Activated naive CD8-positive, alpha-beta T cell treated with anti-CD3 and anti-CD28 coated beads, Interleukin-2, amount 50 U/mL, for 24 hours (primary cell): ENCODE results near the gene SYCE1.
"Not testable (repeated sequence)": the region's sequence is repeated elsewhere in the genome, so short reads cannot be mapped to it uniquely, and the experiment has no call there.

Experiments used
- ATAC-seq: fragments of 150-1000 bp; cut with Tn5 transposase; one replicate; pipeline ENCODE4 v1.10.0; 2021
- DNase-seq: peaks from one replicate; pipeline ENCODE4 v3.0.0; 2021
- H3K27ac Mint-ChIP-seq: one replicate; pipeline ENCODE4 v1.8.0; 2021; ENCODE audit warnings: mild to moderate bottlenecking, mixed read lengths
- H3K27me3 Mint-ChIP-seq: one replicate; pipeline ENCODE4 v1.8.0; 2021; ENCODE audit warnings: mixed read lengths
- H3K36me3 Mint-ChIP-seq: one replicate; pipeline ENCODE4 v1.8.0; 2021; ENCODE audit warnings: low read depth, mixed read lengths
- H3K4me1 Mint-ChIP-seq: one replicate; pipeline ENCODE4 v1.8.0; 2021; ENCODE audit warnings: mixed read lengths
- H3K4me3 Mint-ChIP-seq: one replicate; pipeline ENCODE4 v1.8.0; 2021; ENCODE audit warnings: mild to moderate bottlenecking, moderate library complexity, mixed read lengths
- H3K9me3 Mint-ChIP-seq: one replicate; pipeline ENCODE4 v1.8.0; 2021; ENCODE audit warnings: mixed read lengths

Gene SYCE1

DNA sequence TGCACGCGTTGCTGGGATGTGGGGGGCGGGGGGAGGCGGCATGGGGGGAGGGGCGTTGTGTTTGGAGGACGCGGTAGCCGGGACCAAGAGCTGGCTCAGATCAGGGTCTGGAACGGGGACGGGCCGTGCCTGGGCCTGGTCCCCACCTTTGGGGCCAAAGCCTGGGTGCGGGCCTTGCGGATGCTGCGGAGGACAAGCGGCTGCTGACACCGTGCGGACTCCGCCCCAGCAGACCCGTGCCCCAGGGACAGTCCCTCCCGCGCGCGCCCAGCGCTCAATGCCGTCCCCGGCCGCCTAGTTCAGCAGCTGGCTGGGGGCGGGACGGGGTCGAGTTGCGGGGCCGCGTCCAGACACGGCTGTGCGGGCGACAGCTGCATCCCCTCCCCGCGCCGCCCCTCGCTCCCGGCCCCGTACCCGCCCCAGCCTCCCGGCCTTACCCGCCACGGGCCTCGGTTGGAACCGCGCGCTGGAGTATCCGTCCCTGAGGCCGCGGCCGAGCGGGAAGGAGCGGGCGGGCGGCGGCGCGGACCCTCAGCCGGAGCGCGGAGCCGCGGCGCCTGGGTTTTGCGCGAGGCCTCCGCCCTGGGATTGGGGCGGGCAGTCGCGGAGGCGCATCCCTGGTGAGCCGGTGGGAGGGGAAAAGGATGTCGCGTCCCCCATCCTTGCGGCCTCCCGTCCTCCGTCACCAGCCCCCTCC, 3.6 kb upstream of the SYCE1 start:
- peak; percentile 18 for ATAC-seq
- Mint-ChIP-seq H3K27me3 (peaks cover 13% of the 10 kb centered on the region), H3K9me3 (peaks cover 12% of the 10 kb centered on the region)
- DNase-seq, H3K27ac Mint-ChIP-seq, H3K4me3 Mint-ChIP-seq, H3K4me1 Mint-ChIP-seq, H3K36me3 Mint-ChIP-seq: not testable (repeated sequence)

DNA sequence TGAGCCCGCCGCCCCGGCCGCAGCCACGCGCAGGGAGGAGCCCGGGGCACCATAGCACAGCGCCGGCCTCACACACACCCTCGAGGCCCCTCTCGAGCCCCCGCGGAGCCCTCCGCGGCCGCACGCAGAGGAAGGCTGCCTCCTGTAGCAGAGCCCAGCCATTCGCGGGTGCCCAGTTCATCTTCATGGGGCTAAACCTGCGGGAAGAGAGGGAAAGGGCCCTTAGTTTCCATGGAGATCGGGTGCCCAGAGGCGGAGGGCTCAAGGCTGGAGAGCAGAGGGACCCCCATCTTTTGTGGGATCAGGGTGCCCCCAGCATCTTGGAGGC, 2.9 kb upstream of the SYCE1 start:
- Mint-ChIP-seq H3K27me3 (peaks cover 13% of the 10 kb centered on the region), H3K36me3 (peaks cover under 1% of the 10 kb centered on the region), H3K27ac (no peak overlapping the region), H3K9me3 (peaks cover 5% of the 10 kb centered on the region), H3K4me3 (no peak overlapping the region), H3K4me1 (no peaks in the 10 kb centered on the region)
- ATAC-seq, result no peak
- no peak for DNase-seq

DNA sequence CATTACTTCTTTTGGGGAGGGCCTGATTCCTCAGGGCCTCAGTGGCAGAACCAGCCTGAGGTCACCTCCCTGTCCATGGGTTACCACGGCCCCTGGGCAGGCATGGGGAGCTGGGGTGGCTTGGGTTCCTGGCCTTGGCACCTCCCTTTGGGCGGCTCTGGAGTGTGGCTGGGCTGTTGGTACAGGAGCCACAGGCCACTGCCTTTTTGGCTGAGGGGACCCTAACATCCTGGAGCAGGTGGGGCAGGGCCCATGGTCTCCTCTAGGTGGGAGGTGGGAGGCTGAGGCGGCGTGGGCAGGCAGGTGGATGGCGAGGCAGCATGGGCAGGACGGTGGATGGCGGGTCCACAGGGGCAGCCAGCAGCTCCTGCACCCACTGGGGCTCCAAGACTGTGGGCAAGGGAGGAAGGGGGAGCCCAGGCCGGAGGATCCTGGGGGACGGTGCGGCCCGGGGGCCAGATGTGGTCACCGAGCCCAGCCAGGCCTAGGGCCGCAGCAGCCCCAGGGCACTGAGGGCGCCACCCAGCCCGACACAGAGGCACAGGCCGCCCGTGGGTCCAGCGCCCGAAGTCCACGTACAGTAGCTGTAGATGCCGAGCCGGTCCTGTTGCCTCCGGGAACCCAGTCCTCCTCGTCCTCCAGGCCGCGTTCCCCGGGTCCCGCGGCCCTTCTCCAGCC, 2.4 kb upstream of the SYCE1 start:
- Mint-ChIP-seq H3K27ac (no peak overlapping the region), H3K4me1 (no peaks in the 10 kb centered on the region), H3K4me3 (no peak overlapping the region), H3K9me3 (peaks cover under 1% of the 10 kb centered on the region), H3K36me3 (no peaks in the 10 kb centered on the region), H3K27me3 (peaks cover 13% of the 10 kb centered on the region)
- ATAC-seq (no peak), DNase-seq (no peak)

DNA sequence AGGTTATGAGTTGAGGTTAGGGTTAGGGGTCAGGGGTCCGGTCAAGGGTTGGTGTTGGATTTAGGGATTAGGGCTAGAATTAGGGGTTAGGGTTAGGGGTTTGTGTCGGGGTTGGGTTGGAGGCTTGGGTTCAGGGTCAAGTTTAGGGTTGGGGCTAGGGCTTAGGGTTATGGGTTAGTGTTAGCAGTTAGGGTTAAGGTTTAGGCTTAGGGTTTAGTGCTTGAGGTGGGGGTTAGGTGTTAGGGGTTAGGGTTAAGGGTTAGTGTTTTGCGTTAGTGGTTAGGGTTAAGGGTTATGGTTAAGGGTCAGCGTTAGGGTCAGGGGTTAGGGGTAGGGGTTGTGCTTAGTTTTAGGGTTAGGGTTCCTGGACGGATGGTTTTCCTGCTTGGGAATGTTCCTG, 1.7 kb upstream of the SYCE1 start:
- no peak for ATAC-seq
- H3K4me1 Mint-ChIP-seq, result no peaks in the 10 kb centered on the region

GRCh38 chr10:133564816-133565215, 567 bp downstream of the SYCE1 start:
- H3K27ac Mint-ChIP-seq, result no peak overlapping the region
- H3K4me3 Mint-ChIP-seq, result no peak overlapping the region
- H3K9me3 Mint-ChIP-seq, result no peaks in the 10 kb centered on the region
- no peaks in the 10 kb centered on the region for H3K36me3 Mint-ChIP-seq
- ATAC-seq, result no peak
- H3K27me3 Mint-ChIP-seq, result peaks cover 12% of the 10 kb centered on the region
- H3K4me1 Mint-ChIP-seq, result no peaks in the 10 kb centered on the region
- DNase-seq, result no peak

More for the DNA sequence above, 1.7 kb upstream of the SYCE1 start:
- no peaks in the 10 kb centered on the region for H3K9me3 Mint-ChIP-seq
- H3K27me3 Mint-ChIP-seq, result peaks cover 13% of the 10 kb centered on the region
- H3K27ac Mint-ChIP-seq, result no peak overlapping the region
- H3K4me3 Mint-ChIP-seq, result no peak overlapping the region
- no peaks in the 10 kb centered on the region for H3K36me3 Mint-ChIP-seq
- DNase-seq, result no peak

GRCh38 chr10:133559216-133559615, 6.2 kb downstream of the SYCE1 start:
- Mint-ChIP-seq H3K36me3 (no peaks in the 10 kb centered on the region), H3K9me3 (no peaks in the 10 kb centered on the region), H3K4me1 (no peaks in the 10 kb centered on the region), H3K27ac (no peak overlapping the region), H3K4me3 (no peak overlapping the region), H3K27me3 (peaks cover 18% of the 10 kb centered on the region)
- no peak for ATAC-seq
- DNase-seq, result no peak

- H3K27me3 Mint-ChIP-seq, result peaks cover 18% of the 10 kb centered on the region
- H3K4me1 Mint-ChIP-seq, result no peaks in the 10 kb centered on the region
- no peak overlapping the region for H3K4me3 Mint-ChIP-seq
- H3K36me3 Mint-ChIP-seq, result no peaks in the 10 kb centered on the region
- H3K9me3 Mint-ChIP-seq, result no peaks in the 10 kb centered on the region
- H3K27ac Mint-ChIP-seq, result no peak overlapping the region
- no peak for DNase-seq
- ATAC-seq, result no peak
Observed at GRCh38 chr10:133557381-133557780, 8.0 kb downstream of the SYCE1 start.

GRCh38 chr10:133555521-133555920, 9.9 kb downstream of the SYCE1 start:
- no peak for ATAC-seq
- no peaks in the 10 kb centered on the region for H3K9me3 Mint-ChIP-seq
- no peak overlapping the region for H3K27ac Mint-ChIP-seq
- H3K4me1 Mint-ChIP-seq, result no peaks in the 10 kb centered on the region
- H3K36me3 Mint-ChIP-seq, result no peaks in the 10 kb centered on the region
- no peak for DNase-seq
- no peak overlapping the region for H3K4me3 Mint-ChIP-seq
- peaks cover 18% of the 10 kb centered on the region for H3K27me3 Mint-ChIP-seq

GRCh38 chr10:133554600-133554999, 10.8 kb downstream of the SYCE1 start:
- Mint-ChIP-seq H3K27ac (no peak overlapping the region), H3K36me3 (no peaks in the 10 kb centered on the region), H3K27me3 (peaks cover 22% of the 10 kb centered on the region), H3K4me3 (no peak overlapping the region), H3K9me3 (no peaks in the 10 kb centered on the region), H3K4me1 (no peaks in the 10 kb centered on the region)
- ATAC-seq, result no peak
- no peak for DNase-seq

DNA sequence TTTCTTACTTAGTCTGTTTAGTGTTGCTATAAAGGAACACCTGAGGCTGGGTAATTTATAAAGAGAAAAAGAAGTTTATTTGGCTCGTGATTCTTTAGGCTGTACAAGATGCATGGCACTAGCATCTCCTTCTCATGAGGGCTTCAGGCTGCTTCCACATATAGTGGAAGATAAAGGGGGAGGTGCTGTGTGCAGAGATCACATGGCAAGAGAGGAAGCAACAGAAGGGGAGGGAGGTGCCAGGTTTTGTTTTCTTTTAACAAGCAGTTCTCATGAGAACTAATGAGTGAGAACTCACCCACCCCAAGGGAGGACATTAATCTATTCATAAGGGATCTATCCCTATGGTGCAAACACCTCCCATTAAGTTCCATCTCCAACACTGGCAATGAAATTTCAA, 20.9 kb downstream of the SYCE1 start:
- Mint-ChIP-seq H3K9me3 (peaks cover 17% of the 10 kb centered on the region), H3K36me3 (peaks cover 8% of the 10 kb centered on the region), H3K4me1 (no peaks in the 10 kb centered on the region), H3K4me3 (no peak overlapping the region), H3K27me3 (peaks cover 20% of the 10 kb centered on the region), H3K27ac (no peak overlapping the region)
- no peak for DNase-seq
- no peak for ATAC-seq

DNA sequence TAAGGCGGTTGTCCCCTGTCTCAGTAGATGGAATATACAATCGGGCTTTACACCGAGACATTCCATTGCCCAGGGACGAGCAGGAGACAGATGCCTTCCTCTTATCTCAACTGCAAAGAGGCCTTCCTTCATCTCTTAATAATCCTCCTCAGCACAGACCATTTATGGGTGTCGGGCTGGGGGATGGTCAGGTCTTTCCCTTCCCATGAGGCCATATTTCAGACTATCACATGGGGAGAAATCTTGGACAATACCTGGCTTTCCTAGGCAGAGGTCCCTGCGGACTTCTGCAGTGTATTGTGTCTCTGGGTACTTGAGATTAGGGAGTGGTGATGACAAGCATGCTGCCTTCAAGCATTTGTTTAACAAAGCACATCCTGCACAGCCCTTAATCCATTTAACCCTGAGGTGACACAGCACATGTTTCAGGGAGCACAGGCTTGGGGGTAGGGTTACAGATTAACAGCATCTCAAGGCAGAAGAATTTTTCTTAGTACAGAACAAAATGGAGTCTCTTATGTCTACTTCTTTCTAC, 23.9 kb downstream of the SYCE1 start:
- not testable (repeated sequence) for H3K27me3 Mint-ChIP-seq, H3K4me1 Mint-ChIP-seq, DNase-seq, H3K36me3 Mint-ChIP-seq, H3K27ac Mint-ChIP-seq, ATAC-seq, H3K9me3 Mint-ChIP-seq, H3K4me3 Mint-ChIP-seq

- no peak overlapping the region for H3K4me3 Mint-ChIP-seq
- no peaks in the 10 kb centered on the region for H3K36me3 Mint-ChIP-seq
- no peak for ATAC-seq
- H3K4me1 Mint-ChIP-seq, result no peaks in the 10 kb centered on the region
- no peak overlapping the region for H3K27ac Mint-ChIP-seq
- DNase-seq, result no peak
- no peaks in the 10 kb centered on the region for H3K9me3 Mint-ChIP-seq
- H3K27me3 Mint-ChIP-seq, result no peaks in the 10 kb centered on the region
Observed at GRCh38 chr10:133537546-133538545, 27.5 kb downstream of the SYCE1 start.

DNA sequence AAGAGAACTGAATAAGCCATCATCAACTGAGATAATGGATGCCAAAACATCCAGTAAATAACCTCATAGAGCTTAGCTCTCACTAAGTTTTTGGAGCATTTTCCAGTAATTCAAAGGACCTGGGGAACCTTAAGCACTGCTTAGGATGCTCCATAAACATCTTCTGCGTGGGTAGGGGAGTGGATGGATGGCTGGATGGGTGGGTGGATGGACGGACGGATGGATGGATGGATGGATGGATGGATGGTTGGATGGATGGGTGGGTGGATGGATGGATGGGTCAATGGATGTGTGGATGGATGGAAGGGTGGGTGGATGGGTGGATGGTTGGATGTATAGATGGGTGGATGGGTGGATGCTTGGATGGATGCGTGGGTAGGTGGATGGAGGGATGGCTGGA, 29.2 kb downstream of the SYCE1 start:
- DNase-seq, result no peak
- H3K27me3 Mint-ChIP-seq, result peaks cover 10% of the 10 kb centered on the region
- H3K4me1 Mint-ChIP-seq, result no peaks in the 10 kb centered on the region
- no peak overlapping the region for H3K4me3 Mint-ChIP-seq
- H3K36me3 Mint-ChIP-seq, result no peaks in the 10 kb centered on the region
- no peaks in the 10 kb centered on the region for H3K9me3 Mint-ChIP-seq
- no peak for ATAC-seq
- H3K27ac Mint-ChIP-seq, result no peak overlapping the region

DNA sequence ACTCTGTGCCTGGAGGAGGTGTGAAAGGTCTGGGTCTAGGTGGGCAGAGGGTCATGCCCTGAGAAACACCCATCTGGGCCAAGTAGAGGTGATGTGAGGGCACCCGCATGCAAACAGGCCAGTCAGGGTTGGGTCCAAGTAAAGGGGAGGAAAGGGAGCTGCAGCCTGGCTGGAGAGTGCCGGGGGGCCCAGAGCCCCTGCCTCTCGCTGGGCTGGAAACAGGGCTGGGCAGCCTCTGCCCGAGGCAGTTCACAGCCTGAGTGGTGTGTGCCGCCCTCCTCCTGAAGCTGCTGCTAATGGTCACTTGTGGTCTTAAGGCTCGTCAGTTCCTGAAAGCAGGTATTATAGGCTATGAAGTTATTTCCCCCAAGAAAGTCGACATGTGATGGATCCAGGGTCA, 31.0 kb downstream of the SYCE1 start:
- Mint-ChIP-seq H3K4me3 (no peak overlapping the region), H3K27ac (no peak overlapping the region), H3K4me1 (peaks cover 10% of the 10 kb centered on the region), H3K9me3 (no peaks in the 10 kb centered on the region), H3K27me3 (peaks cover 28% of the 10 kb centered on the region), H3K36me3 (no peaks in the 10 kb centered on the region)
- ATAC-seq (no peak), DNase-seq (no peak)
